GM12878 (cell line): ENCODE measurements around the gene GALNTL6. TPM values are rescaled to one million over a fixed set of nuclear protein-coding genes. Genes with fewer than 3 reads are reported as not detected.

ENCODE experiments used
- ATAC-seq: fragments of 200-7000 bp; cut with Tn5 transposase; 3 replicates; pipeline ENCODE4 v1.9.1; 2020; ENCODE audit warnings: mild to moderate bottlenecking, moderate library complexity
- BruUV-seq: library from RNA; stranded (reverse); fragments of 400-500 nt; replicated peaks from 2 replicates; lab custom pipeline; 2021; lab: Mats Ljungman, UMichigan
- CTCF ChIA-PET: fragments of 300-600 bp; sonication (Branson Sonifier 250); formaldehyde crosslinking; extraction: SDS; loops from one replicate; lab custom pipeline; 2021; ENCODE audit warnings: inconsistent platforms; lab: Yijun Ruan, JAX
- POLR2A ChIA-PET: fragments of 350-600 bp; formaldehyde crosslinking; extraction: SDS; loops from one replicate; lab custom pipeline; 2021; ENCODE audit warnings: inconsistent platforms; lab: Charles Lee
- RAD21 ChIA-PET: fragments of 300-600 bp; sonication (Branson Sonifier 250); formaldehyde crosslinking; loops from one replicate; lab custom pipeline; 2023; ENCODE audit warnings: antibody characterized with exemption; ENCODE audit not compliant: unreplicated experiment; lab: Charles Lee
- SMC1A ChIA-PET: fragments of 300-600 bp; sonication (Branson Sonifier 250); formaldehyde crosslinking; loops from one replicate; lab custom pipeline; 2023; ENCODE audit not compliant: unreplicated experiment, uncharacterized antibody; lab: Charles Lee
- DNase-seq: peaks from one replicate; pipeline ENCODE4 v3.0.0-alpha.2; 2011; ENCODE audit warnings: low read depth, low spot score
- FAIRE-seq: peaks from 3 replicates; lab custom pipeline; 2011; peaks lifted over from hg19 to GRCh38; lab: Jason Lieb, UNC
- H2AFZ ChIP-seq: 2 replicates; pipeline ENCODE4 v1.6.0; 2011; ENCODE audit warnings: low read depth, low read length, control low read depth; ENCODE audit not compliant: control insufficient read depth
- H3K27ac ChIP-seq: 2 replicates; pipeline ENCODE4 v1.5.1; 2011; ENCODE audit warnings: control low read depth; ENCODE audit not compliant: control insufficient read depth, insufficient read depth
- H3K27me3 ChIP-seq, 2 experiments: replicated peaks in 1 of 2; 2 replicates each; pipeline versions ENCODE4 v1.6.0 to v1.6.1; 2011; ENCODE audit warnings: low read length in 1 of 2; ENCODE audit not compliant: control insufficient read depth in 2 of 2, insufficient read depth in 2 of 2
- H3K36me3 ChIP-seq, 2 experiments: 2 replicates each; pipeline ENCODE4 v1.5.1; 2011; ENCODE audit warnings: low read length in 1 of 2; ENCODE audit not compliant: control insufficient read depth in 2 of 2, insufficient read depth in 2 of 2
- H3K4me1 ChIP-seq: 2 replicates; pipeline ENCODE4 v1.6.1; 2011; ENCODE audit warnings: mild to moderate bottlenecking, low read length, moderate library complexity, mixed read lengths; ENCODE audit not compliant: control insufficient read depth, insufficient read depth
- H3K4me2 ChIP-seq: 2 replicates; pipeline ENCODE4 v1.6.0; 2011; ENCODE audit warnings: control low read depth; ENCODE audit not compliant: control insufficient read depth, insufficient read depth
- H3K4me3 ChIP-seq: fragments of 200-600 bp; sonication (generic); 2 replicates; pipeline ENCODE4 v1.5.1; 2016
- H3K79me2 ChIP-seq: 2 replicates; pipeline ENCODE4 v1.6.0; 2011; ENCODE audit warnings: low read length; ENCODE audit not compliant: control insufficient read depth, insufficient read depth
- H3K9ac ChIP-seq: 2 replicates; pipeline ENCODE4 v1.8.0; 2011; ENCODE audit warnings: low read length, control low read depth, mixed read lengths; ENCODE audit not compliant: control insufficient read depth, insufficient read depth
- H3K9me3 ChIP-seq: replicated peaks from 3 replicates; pipeline ENCODE4 v1.5.1; 2011; ENCODE audit warnings: mild to moderate bottlenecking, low read length; ENCODE audit not compliant: control insufficient read depth, insufficient read depth
- H4K20me1 ChIP-seq: 2 replicates; pipeline ENCODE4 v1.6.0; 2011; ENCODE audit not compliant: control insufficient read depth, insufficient read depth
- JUNB ChIP-seq: IDR thresholded peaks from 2 replicates; pipeline ENCODE4 v1.6.1; 2016; ENCODE audit warnings: antibody characterized with exemption, mild to moderate bottlenecking
- MEF2A ChIP-seq: IDR thresholded peaks from 2 replicates; pipeline ENCODE4 v1.6.1; 2011; ENCODE audit warnings: low read depth, mild to moderate bottlenecking, low read length, moderate library complexity; ENCODE audit not compliant: insufficient read depth
- REST ChIP-seq: IDR thresholded peaks from 2 replicates; pipeline ENCODE4 v1.6.1; 2012; ENCODE audit warnings: mild to moderate bottlenecking, low read depth, low read length
- ZNF207 ChIP-seq: fragments of 450-650 bp; IDR thresholded peaks from 2 replicates; pipeline ENCODE4 v1.6.1; 2014; ENCODE audit warnings: antibody characterized with exemption, mild to moderate bottlenecking, borderline replicate concordance
- WGBS: methylation state at CpG from one replicate; pipeline ENCODE4 v1.1.6; 2016; ENCODE audit warnings: low lambda C conversion rate; ENCODE audit not compliant: insufficient replicate concordance, insufficient coverage; ENCODE audit errors: missing lambda C conversion rate; 5-methylcytosine and 5-hydroxymethylcytosine counted together
- in situ Hi-C: fragments of 300-500 bp; cut with MboI; formaldehyde crosslinking; loops from 9 replicates; pipeline ENCODE4 v1.14.3; 2018; ENCODE audit warnings: mixed read lengths
- intact Hi-C: fragments of 100-400 bp; cut with micrococcal nuclease; formaldehyde crosslinking; loops from one replicate; pipeline ENCODE4 v1.14.2; 2022; ENCODE audit not compliant: unreplicated experiment
- polyA plus RNA-seq, 11 experiments: library from polyadenylated mRNA; depleted of rRNA in 4 of 11; unstranded in 6 of 11; stranded (reverse) in 5 of 11; fragments of >200 nt; fragmentation: Nextera tagmentation in 4 of 11; fragmentation: Illumina TruSeq in 1 of 11; extraction: Ambion mirVana in 4 of 11; extraction: Trizol in 1 of 11; gene quantifications; 1 replicate in 1 of 11; 2 replicates in 10 of 11; pipeline versions ENCODE4 v1.2.1 to v1.2.3, GENCODE V29; 2011 to 2016; ENCODE audit warnings: inconsistent platforms in 2 of 11, missing spikeins in 2 of 11, low read depth in 1 of 11
- total RNA-seq, 4 experiments: library from RNA; depleted of rRNA in 3 of 4; stranded (reverse); fragments of >200 nt in 3 of 4; fragmentation: Illumina TruSeq in 1 of 4; extraction: Trizol in 1 of 4; gene quantifications; 2 replicates each; pipeline versions ENCODE4 v1.2.1 to v1.2.3, GENCODE V29; 2013 to 2021

The GALNTL6 gene
- total and polyA plus RNA-seq, 10 of the 15 experiments (the other 5 are each of a cell fraction or from before 2014, with no cell fraction given) = 0.01 to 0.29 TPM; not detected in 8

- TF ChIP-seq REST (no peak), ZNF207 (no peak)
Observed at GRCh38 chr4:172995704-172996103, 1182.5 kb downstream of the GALNTL6 start (continued).

GRCh38 chr4:172996571-172997216 is 1183.5 kb downstream of the GALNTL6 start:
- H4K20me1 ChIP-seq = no peaks in the 10 kb centered on the region
- in situ Hi-C loops = no loop called here
- H3K27me3 ChIP-seq = no peaks in the 10 kb centered on the region; a peak in 1 of 4 replicates
- TF ChIP-seq JUNB (0 out of 2 replicates have a peak, but pooled peaks have one; percentile 23), MEF2A (no peak)
- ChIA-PET POLR2A (no interaction called here), RAD21 (interaction anchor here (1.8 kb wide), 1 partner anchor 19 kb away, joined by 4 read pairs; no protein-coding TSS in a partner anchor), SMC1A (interaction anchor here (1.9 kb wide), 1 partner anchor 17 kb away, joined by 4 read pairs; no protein-coding TSS in a partner anchor), CTCF (interaction anchor here (0.7 to 3.3 kb wide), 2 partner anchors 17 to 1042 kb away, joined by 3 to 10 read pairs; no protein-coding TSS in a partner anchor)
- no peak overlapping the region for H2AFZ ChIP-seq
- no peak overlapping the region for H3K9ac ChIP-seq
- H3K27ac ChIP-seq = no peak overlapping the region
- no peaks in the 10 kb centered on the region for H3K79me2 ChIP-seq
- BruUV-seq = no TSS peak
- DNase-seq (no peak), ATAC-seq (peak; percentile 52), FAIRE-seq (no peak)
- H3K4me3 ChIP-seq = no peak overlapping the region
- H3K4me1 ChIP-seq = no peaks in the 10 kb centered on the region
- no peaks in the 10 kb centered on the region for H3K9me3 ChIP-seq
- H3K36me3 ChIP-seq = no peaks in the 10 kb centered on the region
- no peak overlapping the region for H3K4me2 ChIP-seq
- 40% methylated on average over 4 of the region's 4 CpGs for WGBS
- intact Hi-C loops = no loop called here
